ENCODE measurements around the gene DIP2C.
"Not testable (repeated sequence)": the region's sequence is repeated elsewhere in the genome, so short reads cannot be mapped to it uniquely, and the experiment has no call there.

DIP2C gene

DNA sequence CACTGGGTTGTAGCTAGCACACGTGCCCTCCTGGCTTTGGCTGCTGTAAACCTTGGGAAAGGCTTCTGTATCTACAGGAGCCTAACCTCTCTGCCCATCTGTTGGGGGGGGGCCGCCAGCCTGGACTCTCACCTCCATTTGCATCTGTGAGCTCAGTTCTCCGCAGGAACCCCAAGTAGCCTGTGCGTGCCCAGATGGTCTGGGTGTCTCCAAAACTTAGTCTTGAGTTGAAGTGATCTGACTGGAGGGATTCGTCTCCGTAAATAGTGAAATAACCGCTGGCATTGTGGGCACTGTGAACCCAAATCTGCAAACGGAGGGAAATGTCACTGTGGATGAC, 406.4 kb downstream of the DIP2C start:
- no peak for DNase-seq

DNA sequence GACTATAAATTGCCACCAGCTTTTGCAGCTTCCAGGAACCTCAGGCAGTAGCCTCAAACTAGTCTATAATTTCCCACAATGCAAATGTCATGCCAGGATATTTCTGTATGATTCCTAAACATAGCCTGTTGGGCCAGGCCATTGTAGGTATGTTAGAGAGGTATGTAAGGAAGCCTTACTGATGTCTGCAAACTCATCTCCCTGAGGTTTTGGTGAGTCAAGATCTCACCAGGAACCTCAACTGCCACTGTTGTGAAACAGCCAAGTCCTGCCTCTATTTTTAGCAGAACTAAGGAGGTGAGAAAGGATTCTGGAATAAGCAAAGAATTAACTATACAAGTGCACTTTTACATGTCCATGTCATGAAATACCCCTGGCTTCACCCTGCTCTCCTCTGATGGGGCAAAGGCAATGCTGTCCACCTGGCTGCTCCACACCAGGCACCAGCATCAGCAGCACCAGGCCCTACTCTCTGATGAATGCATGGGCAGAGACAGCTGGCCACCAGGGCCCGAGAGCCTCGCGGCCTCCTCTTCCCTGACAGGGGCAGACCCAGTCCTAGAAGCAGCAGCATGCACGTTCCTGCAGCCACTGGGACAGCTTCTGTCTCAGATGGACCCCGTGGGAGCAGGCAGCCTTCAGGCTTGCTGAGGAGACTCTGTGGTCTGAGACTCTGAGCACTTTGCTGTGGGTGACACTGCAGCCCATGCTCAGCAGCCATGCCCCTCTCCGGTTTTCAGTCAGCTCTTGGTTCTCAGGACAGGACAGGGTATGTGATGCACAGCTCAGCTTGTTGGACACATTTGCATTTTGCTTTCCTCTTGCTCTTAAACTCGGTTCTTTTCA, 407.0 kb downstream of the DIP2C start:
- DNase-seq: peak; percentile 19

DNA sequence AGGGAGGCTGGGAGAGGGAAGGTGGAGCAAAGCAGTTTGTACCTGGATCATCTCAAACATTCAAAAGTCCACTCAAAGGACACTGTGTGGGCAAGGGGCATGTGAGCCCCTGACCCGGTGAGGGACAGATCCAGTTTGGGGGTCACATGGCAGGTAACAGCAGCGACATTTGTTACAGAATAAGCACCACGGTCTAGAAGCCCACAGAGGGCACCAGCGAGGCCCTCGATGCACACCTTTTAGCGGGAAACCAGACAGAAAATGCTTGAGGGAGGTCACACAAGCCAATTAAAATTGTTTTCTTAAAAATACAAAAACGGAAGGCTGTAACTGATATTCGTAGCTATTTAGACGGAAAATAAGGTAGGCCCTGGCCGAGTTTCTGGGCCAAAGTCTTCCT, 409.8 kb downstream of the DIP2C start:
- DNase-seq: no peak

DNA sequence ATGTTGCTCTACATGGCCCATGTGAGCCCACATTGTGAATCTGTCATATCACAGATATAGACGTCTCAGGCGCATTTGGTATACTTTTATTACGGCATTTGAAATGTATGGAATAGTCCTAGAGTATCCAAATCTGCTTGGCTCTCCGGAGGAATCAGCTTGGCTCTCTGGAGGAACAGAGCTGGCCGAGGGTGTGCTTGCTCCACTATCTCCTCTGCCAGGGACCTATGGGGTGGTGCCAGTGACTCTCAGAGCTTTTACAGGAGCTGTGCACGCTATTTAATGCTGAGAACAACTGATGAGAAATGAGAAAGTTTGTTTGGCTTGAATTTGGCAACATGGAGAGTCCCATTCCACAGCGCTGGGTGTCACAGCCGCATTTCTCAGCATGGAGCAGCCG, 410.2 kb downstream of the DIP2C start:
- DNase-seq: no peak

DNA sequence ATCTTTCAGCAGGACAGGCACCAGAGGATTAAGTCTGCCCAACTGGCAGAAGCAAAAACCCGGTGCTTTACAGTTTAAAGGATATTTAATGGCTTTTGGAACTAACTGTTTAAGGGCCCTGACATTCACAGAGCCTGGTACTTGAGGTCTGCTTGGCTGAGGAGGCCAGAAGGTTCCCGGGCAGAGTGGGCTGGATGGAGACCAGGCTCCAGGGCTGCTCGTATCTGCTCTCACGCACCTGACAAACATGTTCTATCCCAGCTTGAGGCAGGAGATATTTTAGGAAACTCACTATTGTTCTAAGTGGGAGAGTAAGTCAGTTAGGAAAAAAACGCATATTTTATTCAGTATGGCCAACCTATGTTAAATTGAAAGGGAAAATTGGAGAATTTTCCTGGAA, 410.8 kb downstream of the DIP2C start:
- DNase-seq: no peak

DNA sequence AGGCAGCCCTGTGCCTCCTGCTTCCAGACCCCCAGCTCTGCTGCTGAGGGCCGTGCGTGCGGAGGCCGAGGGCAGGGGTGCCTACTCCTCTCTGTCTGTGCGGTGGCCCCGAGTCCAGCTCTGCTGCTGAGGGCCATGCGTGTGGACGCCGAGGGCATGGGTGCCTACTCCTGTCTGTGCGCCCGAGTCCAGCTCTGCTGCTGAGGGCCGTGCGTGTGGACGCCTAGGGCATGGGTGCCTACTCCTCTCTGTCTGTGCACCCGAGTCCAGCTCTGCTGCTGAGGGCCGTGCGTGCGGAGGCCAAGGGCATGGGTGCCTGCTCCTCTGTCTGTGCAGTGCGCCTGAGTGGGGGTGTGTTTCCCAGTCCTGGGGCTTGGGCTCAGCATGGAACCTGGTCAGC, 411.5 kb downstream of the DIP2C start:
- DNase-seq: no peak

DNA sequence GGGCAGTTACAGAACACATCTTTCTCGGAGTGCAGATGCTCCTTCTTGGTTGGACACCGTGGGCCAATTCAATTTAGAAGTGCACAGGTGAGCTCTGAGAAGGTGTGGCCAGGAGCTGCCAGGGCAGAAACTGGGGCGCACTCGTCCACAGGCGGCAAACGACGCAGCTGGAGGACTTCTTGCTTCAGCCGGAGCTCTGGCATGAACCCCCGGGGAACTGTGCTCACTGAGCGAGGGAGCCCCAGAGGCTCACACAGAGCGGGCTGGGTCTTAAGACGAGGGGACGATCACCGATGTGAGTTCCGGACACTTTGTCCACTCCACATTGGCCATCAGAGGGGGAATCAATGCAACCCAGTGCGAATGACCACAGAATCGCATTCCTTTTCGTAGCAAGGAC, 413.8 kb downstream of the DIP2C start:
- DNase-seq: no peak

DNA sequence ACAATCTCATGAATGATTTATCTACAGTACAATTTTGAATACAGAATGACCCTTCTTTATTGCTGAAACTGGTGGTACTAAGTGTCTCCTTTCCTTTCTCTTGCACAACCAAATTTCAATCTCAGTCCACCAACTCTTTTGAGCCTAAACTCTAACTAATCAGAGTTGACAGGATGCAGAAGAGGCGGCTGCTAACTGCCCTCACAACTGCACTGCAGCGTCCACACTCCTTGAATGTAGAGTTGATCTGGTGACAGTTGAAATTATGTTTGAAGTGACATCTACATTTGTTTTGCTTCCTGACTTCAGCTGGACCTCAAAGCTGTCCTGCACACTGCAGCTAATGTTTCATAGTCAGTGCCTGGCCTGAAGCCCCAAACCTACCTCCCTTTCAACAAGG, 414.6 kb downstream of the DIP2C start:
- no peak for DNase-seq

DNA sequence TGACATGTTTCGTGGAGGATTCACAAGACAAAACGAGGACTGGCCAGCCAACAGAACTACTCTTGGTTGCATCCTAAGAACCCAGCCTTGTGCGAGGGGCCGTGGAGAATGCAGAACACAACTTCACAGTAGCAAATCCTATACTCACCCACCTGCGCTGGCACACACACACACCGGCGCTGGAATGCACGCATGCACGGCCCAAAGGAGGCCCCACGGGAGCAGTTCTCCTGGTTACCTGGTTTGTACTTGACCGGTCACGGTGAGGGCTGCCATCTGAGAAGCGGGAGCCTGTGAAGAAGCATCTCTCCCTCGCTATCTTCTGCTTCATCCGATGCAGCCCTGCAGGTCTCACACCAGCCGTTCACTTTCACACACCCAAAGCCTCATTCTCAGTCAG, 416.4 kb downstream of the DIP2C start:
- DNase-seq: no peak

DNA sequence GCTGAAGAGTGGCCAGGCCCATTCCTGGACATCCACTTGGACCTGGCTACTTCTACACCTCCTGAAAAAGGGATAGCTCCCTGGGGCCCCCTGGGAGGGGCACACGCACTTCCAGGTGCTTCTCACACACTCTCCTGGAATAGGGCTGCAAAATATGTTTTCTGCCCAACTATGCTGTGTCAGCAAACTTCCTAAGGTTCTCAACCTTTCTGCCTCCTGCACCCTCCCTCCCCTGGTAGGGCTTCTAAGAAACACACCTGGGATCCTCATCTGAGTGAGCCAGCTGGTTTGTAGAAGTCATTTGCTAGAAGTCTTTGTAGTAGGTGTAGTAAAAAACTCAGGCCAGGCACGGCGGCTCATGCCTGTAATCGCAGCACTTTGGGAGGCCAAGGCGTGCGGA, 417.7 kb downstream of the DIP2C start:
- no peak for DNase-seq

DNA sequence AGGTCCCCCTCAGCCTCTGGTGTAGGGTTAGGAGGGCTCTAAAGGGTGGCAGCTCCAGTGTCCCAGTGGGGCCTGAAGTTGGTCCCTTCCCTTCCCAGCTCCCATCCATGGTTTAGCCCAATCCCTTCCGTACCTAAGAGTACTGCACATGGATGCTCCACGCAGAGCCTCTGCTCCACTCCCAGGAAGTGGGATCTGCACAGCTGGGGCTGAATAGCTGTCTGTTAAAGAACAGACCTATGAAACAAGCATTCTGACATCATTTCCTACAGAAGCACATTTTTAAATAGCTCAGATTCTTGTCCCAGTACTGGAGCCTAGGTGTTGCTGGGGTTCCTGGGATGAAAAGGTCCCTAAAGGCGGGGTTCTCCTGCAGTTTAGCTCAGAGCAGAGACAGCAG, 418.3 kb downstream of the DIP2C start:
- DNase-seq: no peak

DNA sequence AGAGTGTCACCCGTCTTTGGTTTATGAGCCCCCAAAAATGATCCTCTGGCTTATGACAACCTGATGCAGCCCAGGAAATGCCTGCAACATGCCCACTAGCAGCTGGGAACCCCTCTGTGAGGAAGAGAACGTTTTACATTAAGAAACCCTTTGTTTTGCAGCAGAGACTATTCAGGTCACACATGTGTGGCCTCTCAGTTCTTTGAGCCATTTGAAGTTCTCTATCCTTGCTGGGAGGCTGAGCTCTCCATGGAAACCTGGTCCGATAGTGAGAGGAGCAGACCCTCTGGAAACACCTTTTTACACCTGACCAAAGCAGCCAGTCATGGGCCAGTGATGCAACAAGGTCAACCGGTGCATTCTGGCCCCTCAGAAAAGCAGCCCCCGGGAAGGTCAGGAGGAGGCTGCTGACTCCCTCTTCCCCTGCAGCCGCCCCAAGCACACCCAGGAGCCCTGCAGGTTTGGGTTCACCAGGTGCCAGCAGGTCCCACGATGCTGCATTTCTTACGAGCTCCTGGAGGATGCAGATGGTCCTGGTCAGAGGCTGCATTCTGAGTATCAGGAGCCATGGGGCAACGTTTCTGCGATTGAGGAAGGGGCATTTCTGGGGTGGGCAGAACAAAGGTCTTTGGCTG, 419.9 kb downstream of the DIP2C start:
- DNase-seq: no peak

DNA sequence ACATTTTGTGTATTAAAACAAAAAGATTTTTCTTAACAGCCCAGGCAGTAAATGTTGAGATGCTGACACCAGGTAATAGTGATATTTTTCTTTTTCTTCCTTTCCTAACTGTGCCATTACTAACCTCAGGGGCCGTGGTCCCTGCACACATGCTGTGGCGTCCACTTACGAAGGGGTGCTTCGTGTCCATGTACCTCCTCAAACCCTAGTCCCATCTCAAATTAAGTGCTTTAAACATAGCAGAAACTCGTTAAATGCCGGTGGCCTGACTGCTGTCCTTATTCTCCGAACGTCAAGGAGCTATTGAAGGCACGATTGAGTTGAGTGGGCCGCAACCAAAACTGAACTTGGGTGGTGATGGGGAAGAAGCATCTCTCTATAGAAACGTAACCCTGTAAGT, 421.8 kb downstream of the DIP2C start:
- no peak for DNase-seq

DNA sequence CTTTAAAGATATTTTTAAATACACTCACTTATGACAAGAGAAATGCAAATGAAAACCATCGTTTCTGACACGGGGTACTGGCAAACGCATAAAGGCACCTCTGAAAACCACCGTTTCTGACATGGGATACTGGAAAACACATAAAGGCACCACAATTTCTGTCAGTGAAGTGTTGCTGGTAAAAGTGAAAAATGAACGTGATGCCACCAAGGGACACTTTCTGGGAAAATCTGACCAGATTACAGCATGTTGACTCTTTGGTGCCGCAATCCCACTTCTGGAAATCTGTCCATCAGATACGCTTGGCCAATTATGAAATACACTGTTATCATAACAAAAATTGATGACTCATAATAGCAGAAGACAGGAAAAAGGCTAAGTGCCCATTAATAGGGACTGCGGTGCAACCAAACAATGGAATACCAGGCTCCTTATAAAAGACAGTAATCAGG, 422.5 kb downstream of the DIP2C start:
- DNase-seq: peak; percentile 76

DNA sequence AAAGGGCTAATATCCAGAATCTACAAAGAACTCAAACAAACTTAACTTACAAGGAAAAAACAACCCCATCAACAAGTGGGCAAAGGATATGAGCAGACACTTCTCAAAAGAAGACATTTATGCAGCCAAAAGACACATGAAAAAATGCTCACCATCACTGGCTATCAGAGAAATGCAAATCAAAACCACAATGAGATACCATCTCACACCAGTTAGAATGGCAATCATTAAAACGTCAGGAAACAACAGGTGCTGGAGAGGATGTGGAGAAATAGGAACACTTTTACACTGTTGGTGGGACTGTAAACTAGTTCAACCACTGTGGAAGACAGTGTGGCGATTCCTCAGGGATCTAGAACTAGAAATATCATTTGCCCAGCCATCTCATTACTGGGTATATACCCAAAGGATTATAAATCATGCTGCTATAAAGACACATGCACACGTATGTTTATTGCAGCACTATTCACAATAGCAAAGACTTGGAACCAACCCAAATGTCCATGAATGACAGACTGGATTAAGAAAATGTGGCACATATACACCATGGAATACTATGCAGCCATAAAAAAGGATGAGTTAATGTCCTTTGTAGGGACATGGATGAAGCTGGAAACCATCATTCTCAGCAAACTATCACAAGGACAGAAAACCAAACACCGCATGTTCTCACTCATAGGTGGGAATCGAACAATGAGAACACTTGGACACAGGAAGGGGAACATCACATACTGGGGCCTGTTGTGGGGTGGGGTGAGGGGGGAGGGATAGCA, 423.5 kb downstream of the DIP2C start:
- DNase-seq: not testable (repeated sequence)

DNA sequence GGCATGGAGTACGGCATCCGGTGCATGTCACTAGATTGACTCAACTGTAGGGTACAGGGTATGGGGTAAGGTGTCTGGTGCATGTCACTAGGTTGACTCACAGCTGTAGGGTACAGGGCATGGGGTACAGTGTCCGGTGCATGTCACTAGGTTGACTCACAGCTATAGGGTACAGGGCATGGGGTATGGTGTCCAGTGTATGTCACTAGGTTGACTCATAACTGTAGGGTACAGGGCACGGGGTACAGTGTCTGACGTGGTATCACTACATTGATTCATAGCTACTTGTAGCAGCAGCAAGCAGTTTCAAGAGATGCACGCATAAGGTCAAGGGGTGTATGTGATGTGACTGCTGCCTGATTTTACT, 424.4 kb downstream of the DIP2C start:
- peak; percentile 15 for DNase-seq

DNA sequence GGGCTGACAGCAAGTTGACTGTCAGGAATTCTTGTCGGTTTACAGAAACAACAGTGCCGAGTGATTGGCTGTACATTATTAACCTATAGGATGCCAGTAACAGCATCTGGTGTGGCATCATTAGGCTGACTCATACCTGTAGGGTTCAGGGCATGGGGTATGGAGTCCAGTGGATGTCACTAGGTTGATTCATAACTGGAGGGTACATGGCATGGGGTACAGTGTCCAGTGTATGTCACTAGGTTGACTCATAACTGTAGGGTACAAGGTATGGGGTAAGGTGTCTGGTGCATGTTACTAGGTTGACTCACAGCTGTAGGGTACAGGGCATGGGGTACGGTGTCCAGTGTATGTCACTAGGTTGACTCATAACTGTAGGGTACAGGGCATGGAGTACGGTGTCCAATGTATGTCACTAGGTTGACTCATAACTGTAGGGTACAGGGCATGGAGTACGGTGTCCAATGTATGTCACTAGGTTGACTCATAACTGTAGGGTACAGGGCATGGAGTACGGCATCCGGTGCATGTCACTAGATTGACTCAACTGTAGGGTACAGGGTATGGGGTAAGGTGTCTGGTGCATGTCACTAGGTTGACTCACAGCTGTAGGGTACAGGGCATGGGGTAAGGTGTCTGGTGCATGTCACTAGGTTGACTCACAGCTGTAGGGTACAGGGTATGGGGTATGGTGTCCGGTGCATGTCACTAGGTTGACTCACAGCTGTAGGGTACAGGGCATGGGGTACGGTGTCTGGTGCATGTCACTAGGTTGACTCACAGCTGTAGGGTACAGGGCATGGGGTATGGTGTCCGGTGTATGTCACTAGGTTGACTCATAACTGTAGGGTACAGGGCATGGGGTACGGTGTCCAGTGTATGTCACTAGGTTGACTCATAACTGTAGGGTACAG, 425.1 kb downstream of the DIP2C start:
- DNase-seq: peak; percentile 4

DNA sequence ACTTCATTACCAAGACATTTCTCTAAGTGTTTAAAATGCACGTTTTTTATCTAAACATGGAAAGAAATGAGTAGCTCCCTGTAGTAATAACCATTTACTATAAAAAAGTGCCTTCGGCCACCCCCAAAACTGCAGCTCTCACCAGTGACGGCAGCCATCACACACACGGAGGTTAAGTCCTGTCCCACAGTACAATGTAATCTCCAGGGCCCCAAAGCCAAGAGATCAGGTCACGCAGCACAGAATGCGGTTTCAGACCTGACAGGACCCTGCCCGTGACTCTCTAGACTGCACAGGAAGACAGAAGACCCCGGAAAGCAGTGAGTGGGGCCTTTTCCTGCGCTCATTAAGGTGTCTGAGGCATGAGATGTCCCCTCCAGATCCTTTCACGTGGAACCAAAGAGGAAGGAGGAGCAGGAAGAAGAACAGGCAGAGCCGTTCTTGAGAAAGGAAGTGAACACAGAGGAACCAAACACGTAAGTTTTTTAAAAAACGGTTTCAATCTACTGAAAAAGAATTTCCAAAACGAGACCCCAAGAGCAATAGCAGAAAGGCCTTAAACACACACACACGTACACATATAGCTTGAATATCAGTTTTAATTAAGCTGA, 428.5 kb downstream of the DIP2C start:
- DNase-seq: no peak

DNA sequence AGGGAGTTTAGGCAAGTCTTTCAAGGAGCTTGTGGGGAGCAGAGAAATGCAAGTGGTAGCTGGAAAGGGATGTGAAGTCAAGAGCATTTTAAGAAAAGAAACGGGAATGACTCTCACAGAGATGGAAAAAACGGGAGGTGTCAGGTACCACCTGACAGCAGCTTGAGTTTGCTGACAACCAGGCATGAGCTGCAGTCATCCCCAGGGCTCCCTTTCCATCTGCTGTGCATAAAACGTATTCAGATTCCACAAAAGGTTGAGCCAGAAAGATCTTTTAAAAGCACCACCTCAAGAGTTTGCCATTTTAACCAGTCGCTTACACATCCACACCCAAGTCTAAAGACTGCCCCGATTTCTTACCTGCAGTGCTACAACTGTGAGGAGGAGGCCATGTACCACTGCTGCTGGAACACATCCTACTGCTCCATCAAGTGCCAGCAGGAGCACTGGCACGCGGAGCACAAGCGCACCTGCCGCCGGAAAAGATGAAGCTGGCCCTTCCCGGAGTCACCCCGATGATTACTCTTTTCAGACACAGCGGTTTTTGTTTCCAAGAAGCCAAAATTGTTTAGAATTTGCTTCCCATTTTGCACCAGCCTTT, 437.4 kb downstream of the DIP2C start:
- no peak for DNase-seq

DNA sequence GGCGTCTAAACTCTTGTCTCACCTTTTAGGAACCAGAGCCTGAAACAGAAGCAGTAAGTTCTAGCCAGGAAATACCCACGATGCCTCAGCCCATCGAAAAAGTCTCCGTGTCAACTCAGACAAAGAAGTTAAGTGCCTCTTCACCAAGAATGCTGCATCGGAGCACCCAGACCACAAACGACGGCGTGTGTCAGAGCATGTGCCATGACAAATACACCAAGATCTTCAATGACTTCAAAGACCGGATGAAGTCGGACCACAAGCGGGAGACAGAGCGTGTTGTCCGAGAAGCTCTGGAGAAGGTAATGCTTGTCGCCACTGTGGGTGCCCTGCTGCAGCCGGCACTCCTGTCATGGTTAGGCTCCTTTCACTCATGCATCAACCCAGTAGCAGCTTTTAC, 441.2 kb downstream of the DIP2C start:
- no peak for DNase-seq

DNA sequence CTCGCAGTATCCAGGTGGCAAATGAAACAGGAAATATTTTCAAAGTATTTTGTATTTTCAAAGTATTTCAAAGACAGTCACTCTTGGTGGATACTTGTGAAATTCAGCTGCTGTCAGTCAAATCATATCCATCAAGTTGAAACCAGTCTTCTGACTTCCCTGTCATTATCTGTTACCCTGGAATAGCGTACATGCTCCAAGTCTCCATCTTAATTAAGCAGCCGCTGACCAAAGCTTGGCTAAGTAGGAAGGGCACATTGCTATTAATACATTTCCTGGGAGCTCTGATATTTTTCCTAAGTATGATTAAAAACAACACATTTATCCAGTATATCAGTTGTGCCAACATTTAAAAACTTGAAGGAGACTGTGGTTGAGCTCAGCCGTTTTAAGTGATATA, 442.0 kb downstream of the DIP2C start:
- DNase-seq: no peak

DNA sequence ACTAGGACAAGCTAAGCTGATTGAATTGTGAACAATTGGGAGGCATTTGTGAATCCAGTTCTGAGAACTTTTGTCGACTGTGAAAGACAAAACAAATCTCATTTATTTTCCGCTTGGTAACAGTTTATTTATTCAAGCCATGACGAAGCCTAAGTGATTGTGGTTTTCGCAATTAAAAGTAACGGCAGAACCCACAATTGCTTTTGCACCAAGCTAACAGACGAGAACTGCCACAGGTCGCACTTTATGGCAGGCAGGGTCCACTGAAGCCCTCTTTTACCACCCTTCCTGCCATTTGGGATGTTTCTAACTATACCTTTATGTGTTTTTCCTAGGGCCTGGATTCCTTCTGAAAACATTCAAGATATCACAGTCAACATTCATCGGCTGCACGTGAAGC, 443.0 kb downstream of the DIP2C start:
- DNase-seq: no peak

Data from HCEC 1CT (cell line).